Coronary artery (tissue), 2 donors: ENCODE results near the gene TANC1.
A peak's percentile ranks its signal among the peaks of the same experiment; 100 is the strongest.

Source experiments
- DNase-seq: peaks from one replicate; pipeline ENCODE4 v3.0.0-alpha.2; 2017; ENCODE audit warnings: low spot score
- H3K27ac ChIP-seq, 2 donors: fragments of 200-600 bp; sonication (generic); one replicate each; pipeline ENCODE4 v1.5.1; 2016 to 2019
- H3K4me3 ChIP-seq: fragments of 200-600 bp; sonication (generic); 2 replicates; pipeline ENCODE4 v1.5.1; 2016; ENCODE audit warnings: mild to moderate bottlenecking, moderate library complexity
- CTCF ChIP-seq: fragments of 200-600 bp; sonication (generic); IDR thresholded peaks from one replicate; pipeline ENCODE4 v1.5.1; 2019; ENCODE audit warnings: antibody characterized with exemption

TANC1 gene

GRCh38 chr2:159073256-159073655 lies 104.8 kb downstream of the TANC1 start:
- Histone ChIP-seq H3K27ac (peak overlapping the region; percentile 1 to 50), H3K4me3 (no peak overlapping the region)
- TF ChIP-seq CTCF: no peak
- DNase-seq: no peak

- H3K27ac ChIP-seq: no peak overlapping the region
- no peak for TF ChIP-seq CTCF
- no peak for DNase-seq
- no peak overlapping the region for H3K4me3 ChIP-seq
These were observed 106.2 kb downstream of the TANC1 start for GRCh38 chr2:159074605-159075004.

GRCh38 chr2:159075727-159076126 lies 107.3 kb downstream of the TANC1 start:
- TF ChIP-seq CTCF: no peak
- DNase-seq: no peak
- H3K27ac ChIP-seq: no peak overlapping the region

GRCh38 chr2:159076241-159076640 lies 107.8 kb downstream of the TANC1 start:
- no peak for DNase-seq
- H3K27ac ChIP-seq: no peak overlapping the region
- TF ChIP-seq CTCF: no peak
- no peak overlapping the region for H3K4me3 ChIP-seq

More at GRCh38 chr2:159075727-159076126, 107.3 kb downstream of the TANC1 start:
- H3K4me3 ChIP-seq: no peak overlapping the region

- no peak overlapping the region for H3K27ac ChIP-seq
- H3K4me3 ChIP-seq: no peak overlapping the region
- no peak for DNase-seq
- TF ChIP-seq CTCF: no peak
These were observed 109.4 kb downstream of the TANC1 start for GRCh38 chr2:159077869-159078268.

- Histone ChIP-seq H3K27ac (no peak overlapping the region), H3K4me3 (no peak overlapping the region)
- no peak for DNase-seq
- TF ChIP-seq CTCF: no peak
These were observed 110.0 kb downstream of the TANC1 start for GRCh38 chr2:159078443-159078842.

- no peak for TF ChIP-seq CTCF
- Histone ChIP-seq H3K27ac (no peak overlapping the region), H3K4me3 (no peak overlapping the region)
- DNase-seq: no peak
These were observed 112.2 kb downstream of the TANC1 start for GRCh38 chr2:159080641-159081040.
